CD4-positive, alpha-beta T cell treated with Interleukin-15 for 4 hours (primary cell): ENCODE results near the gene SPANXA2.
"Not testable (repeated sequence)": the region's sequence is repeated elsewhere in the genome, so short reads cannot be mapped to it uniquely, and the experiment has no call there.

ENCODE experiments used
- DNase-seq: peaks from one replicate; pipeline ENCODE4 v3.0.0-alpha.2; 2020; ENCODE audit warnings: low spot score

SPANXA2 gene, protein sequence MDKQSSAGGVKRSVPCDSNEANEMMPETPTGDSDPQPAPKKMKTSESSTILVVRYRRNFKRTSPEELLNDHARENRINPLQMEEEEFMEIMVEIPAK

DNA sequence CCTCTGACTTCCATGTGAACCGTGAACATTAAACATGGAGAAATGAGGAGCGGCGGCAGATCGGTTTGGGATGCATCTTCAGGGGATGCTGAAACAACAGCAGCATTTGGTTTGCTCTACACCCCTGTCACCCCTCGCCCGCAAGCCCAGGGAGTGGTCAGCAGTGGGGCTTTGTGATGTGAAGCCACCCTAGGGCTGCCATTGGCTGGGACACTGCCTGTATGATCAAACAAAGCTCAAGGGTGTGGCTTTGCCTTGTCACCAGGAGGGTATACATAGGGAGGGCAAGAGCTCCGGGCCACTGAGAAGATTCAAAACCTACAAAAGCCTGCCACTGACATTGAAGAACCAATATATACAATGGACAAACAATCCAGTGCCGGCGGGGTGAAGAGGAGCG is at the start of gene SPANXA2:
SPANXA2 (plus strand) TSS at position 301 of the 400 bp plus-strand sequence; CDS start at position 361, 60 bp downstream.
- DNase-seq, result not testable (repeated sequence)

DNA sequence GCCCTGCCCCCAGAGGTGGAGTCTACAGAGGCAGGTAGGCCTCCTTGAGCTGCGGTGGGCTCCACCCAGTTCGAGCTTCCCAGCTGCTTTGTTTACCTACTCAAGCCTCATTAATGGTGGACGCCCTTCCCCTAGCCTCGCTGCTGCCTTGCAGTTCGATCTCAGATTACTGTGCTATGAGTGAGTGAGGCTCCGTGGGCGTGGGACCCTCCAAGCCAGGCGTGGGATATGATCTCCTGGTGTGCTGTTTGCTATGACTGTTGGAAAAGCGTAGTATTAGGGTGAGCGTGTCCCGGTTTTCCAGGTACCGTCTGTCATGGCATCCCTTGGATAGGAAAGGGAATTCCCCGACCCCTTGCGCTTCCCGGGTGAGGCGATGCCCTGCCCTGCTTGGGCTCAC is 47.0 kb upstream of the SPANXA2 start:
- not testable (repeated sequence) for DNase-seq

DNA sequence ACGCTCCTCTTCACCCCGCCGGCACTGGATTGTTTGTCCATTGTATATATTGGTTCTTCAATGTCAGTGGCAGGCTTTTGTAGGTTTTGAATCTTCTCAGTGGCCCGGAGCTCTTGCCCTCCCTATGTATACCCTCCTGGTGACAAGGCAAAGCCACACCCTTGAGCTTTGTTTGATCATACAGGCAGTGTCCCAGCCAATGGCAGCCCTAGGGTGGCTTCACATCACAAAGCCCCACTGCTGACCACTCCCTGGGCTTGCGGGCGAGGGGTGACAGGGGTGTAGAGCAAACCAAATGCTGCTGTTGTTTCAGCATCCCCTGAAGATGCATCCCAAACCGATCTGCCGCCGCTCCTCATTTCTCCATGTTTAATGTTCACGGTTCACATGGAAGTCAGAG is 4.9 kb upstream of the SPANXA2 start, which contains the start of gene SPANXA1:
SPANXA1 (minus strand) TSS at position 101 of the 400 bp plus-strand sequence; CDS start at position 41, 60 bp downstream.
- DNase-seq, result not testable (repeated sequence)

DNA sequence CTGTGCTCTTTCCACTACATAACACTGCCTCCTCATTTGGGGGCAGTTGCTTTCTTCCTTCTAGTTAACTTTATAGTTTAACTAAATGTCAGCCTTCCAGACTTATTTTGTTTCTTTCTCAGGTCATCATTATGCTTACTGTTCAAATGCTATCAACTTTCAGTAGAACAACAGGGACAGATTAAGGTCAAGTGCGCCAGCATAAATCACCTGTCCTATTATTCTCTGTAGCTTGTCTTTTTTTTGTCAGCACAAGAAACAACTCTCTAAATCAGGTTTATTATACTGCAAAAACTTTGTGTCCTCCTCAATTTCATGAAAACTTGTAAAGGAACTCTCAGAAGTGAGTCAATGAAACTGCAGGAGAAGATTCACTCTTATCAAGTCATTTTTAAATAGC is 19.6 kb downstream of the SPANXA2 start:
- DNase-seq, result no peak

DNA sequence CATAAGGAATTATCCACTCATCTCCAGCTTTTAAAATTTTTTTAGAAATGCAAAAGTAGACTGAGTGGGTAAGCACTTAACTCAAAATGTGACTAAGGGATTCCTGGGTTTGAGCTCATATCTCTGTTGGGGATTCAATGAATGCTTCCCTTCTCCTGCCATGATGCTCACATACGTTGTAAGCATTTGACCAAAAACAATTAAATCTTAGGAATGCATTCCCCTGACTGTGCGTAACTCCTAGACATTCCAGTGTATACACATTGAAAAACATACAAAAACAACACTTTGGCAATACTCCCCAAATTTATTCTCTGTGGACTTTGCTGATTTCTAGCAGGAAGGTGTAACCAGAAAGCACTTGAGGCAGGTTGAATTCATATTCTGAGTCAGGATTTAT is 29.8 kb downstream of the SPANXA2 start:
- no peak for DNase-seq

DNA sequence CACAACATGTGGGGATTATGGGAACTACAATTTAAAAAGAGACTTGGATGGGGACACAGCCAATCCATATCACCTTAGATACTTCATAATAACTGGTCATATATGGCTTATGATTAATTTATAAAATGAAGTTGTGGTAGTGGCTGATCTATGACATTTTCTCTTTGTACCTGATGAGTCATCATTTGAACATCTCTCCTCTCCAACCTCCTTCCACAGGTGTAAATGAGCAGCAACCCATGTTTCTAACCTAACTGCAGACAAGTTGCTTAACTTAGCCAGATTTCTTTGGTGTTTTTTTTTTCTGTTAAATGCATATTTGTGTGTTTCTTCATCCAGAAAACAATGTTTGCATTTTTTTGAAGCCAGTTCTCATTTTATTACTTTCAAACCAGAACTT is 42.6 kb downstream of the SPANXA2 start:
- DNase-seq, result no peak

DNA sequence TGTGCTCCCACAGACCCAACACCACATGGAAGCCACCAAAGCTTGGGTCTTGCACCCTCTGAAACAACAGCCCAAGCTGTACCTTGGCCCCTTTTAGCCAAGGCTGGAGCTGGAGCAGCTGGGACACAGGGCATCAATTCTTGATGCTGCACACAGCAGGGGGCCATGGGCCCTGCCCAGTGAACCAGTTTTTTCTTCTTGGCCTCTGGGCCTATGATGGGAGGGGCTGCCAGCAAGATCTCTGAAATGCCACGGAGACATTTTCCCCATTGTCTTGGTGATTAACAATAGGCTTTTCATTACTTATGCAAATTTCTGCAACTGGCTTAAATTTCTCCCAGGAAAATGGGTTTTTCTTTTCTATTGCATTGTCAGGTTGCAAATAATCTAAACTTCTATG is 49.0 kb downstream of the SPANXA2 start:
- no peak for DNase-seq
